Measurements from ENCODE around the gene TMEM179B.
A peak's percentile ranks its signal among the peaks of the same experiment; 100 is the strongest.
"Not testable (repeated sequence)": the region's sequence is repeated elsewhere in the genome, so short reads cannot be mapped to it uniquely, and the experiment has no call there.

The TMEM179B gene

DNA sequence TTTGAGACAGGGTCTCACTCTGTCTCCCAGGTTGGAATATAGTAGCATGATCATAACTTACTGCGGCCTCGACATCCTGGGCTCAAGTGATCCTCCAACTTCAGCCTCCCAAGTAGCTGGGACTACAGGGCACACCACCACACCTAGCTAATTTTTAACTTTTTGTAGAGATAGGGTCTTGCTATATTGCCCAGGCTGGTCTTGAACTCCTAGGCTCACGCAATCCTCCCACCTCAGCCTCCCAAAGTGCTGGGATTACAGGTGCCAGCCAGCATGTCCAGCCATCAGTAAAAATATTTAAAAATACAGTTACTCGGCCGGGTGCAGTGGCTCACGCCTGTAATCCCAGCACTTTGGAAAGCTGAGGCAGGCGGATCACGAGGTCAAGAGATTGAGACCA is 40.9 kb downstream of the TMEM179B start:
- DNase-seq, result peak in 1 of 10 donors; percentile 3
- intact Hi-C loops (cut with DNase I), result not testable (repeated sequence)

GRCh38 chr11:62830904-62831519 is 43.8 kb downstream of the TMEM179B start:
- no peak for DNase-seq
- intact Hi-C loops (cut with DNase I), result loop anchor here (5.0 to 10.0 kb wide), 2 partner anchors 39 to 106 kb away; partner anchors contain the start of genes HNRNPUL2, TMEM223 and TTC9C

GRCh38 chr11:62831520-62832335 is 44.5 kb downstream of the TMEM179B start, which contains the start of gene STX5:
Gene STX5 (minus strand): TSS chr11:62832051. CDS start chr11:62831243, 808 bp downstream.
- DNase-seq, result peak; percentile 100
- intact Hi-C loops (cut with DNase I), result loop anchor here (5.0 to 10.0 kb wide), 2 partner anchors 39 to 107 kb away; partner anchors contain the start of genes HNRNPUL2, TMEM223 and TTC9C

DNA sequence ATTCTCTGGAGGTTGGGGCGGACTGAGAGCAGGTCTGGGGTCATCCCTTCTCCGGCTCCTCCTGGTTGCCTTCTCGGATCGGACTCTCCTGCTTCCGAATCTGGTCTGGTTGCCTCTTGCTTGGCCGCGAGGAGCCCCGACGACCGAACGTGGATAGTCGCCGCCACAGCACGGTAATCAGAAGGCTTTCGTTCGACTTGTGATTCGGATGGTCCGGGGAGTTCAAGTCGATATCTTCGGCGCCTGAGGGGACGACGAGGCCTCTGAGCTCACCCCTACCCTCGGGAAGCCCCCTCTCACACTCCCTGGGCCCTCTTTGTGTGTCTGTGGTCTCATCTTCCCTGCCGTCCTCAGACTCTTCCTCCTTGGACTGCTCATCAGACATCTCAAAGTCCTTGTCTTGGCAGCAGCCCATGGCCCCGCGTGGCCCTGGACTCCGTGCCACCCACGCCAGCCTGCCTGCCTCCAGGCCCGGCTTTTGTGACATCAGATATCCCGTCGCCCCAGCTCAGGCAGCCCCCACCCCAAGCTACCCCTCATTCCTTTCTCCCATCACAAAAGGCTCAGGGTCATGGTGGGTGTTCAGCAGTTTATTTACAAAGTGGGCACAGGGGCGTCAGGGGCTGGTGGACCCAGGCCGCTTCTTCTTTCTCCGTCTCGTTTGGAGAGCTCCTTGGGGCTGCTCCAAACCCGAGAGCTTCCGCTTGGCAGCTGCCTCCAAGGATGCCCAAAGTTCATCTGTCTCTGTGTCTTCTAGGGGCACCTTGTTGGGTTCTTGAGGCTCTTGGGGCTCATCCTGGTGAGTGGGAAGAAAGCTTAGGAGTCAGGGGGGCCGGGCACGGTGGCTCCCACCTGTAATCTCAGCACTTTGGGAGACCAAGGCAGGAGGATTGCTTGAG is 45.4 kb downstream of the TMEM179B start, which contains the start of gene TEX54:
Gene TEX54 (minus strand): TSS at position 506 of the 899 bp plus-strand sequence.
- peak in 4 of 10 donors; percentile 2 to 81 (median 13) for DNase-seq
- intact Hi-C loops (cut with DNase I), result loop anchor here (5.0 to 10.0 kb wide), 2 partner anchors 40 to 108 kb away; partner anchors contain the start of genes HNRNPUL2, TMEM223 and TTC9C

DNA sequence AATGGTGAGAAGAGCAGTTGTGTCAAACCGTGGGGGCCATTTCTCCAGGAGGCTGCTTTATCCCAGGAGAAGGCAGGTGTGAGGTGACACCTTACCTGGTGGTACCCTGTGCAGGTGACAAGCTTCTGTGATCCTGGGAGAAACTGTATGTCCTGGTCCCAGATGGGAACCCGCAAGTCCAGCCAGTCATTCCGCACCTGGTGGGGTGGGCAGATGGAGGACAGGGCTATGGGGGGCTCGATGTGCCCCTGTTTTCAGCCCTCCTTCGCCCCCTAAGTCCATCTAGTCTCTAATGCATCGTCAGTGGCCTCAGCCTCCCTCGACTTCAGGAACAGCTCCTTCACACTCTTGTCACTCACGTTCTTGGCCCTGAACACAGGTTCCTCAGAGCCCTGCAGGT is 48.1 kb downstream of the TMEM179B start:
- peak in 1 of 10 donors; percentile 66 for DNase-seq
- intact Hi-C loops (cut with DNase I), result loop anchor here (10.0 kb wide), 1 partner anchor 111 kb away; the partner anchor contains the start of genes HNRNPUL2 and TTC9C

DNA sequence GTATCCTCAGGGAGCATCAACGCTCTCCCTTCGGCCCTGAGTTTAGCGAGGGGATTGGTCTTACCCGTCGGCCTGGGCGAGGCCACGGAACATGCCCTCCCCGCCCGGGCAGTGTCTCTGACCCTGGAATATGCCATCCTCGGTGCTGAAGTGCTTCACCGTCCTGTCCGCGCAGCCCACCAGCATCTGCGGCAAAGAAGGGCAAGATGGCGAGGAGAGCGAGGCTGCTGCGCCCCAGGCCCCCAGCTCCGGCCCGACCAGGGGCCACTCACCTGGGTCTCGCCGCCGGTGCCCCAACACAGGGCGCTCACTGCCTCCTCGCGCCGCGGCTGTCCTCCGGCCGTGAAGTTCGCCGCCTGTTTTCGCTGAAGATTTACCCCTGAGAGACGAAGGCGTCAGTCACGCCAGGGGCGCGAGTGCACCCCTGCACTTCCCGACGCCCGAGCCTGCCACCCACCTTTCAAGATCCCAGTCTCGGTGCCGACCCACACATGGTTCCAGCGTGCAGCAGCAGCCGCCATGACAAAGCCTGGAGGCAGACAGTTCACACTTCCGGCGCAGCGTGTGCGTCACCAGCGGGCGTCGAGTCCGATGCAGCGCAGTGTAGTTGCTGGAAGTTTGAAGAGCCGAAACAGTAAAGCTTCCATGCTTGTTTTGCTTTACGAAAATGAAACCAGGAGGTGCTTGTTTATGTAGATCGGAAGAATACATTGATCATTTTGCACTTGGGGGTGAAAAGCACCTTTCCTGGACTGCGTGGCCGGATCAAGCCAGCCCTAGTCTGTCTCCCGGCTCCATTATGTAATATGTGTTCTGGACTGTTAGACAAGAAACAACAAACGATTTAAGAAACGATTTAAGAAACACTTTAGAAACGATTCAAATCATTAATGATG is 52.1 kb downstream of the TMEM179B start, which contains the start of gene WDR74:
Gene WDR74 (minus strand): TSS at position 541 of the 896 bp plus-strand sequence. CDS start 20 bp downstream, at position 521.
- DNase-seq, result peak; percentile 92 to 99 (median 94)
- intact Hi-C loops (cut with DNase I), result loop anchor here (1.0 to 10.0 kb wide), 2 partner anchors 17 to 114 kb away; partner anchors contain the start of genes HNRNPUL2 and TTC9C
